HG02884 (cell line): ENCODE data around the gene CREB3L2.
"Not testable (repeated sequence)": the region's sequence is repeated elsewhere in the genome, so short reads cannot be mapped to it uniquely, and the experiment has no call there.

Experiments used
- ATAC-seq: cut with Tn5 transposase; IDR thresholded peaks from one replicate; pipeline ENCODE4 v1.9.1; 2021; ENCODE audit warnings: mild to moderate bottlenecking, moderate library complexity; ENCODE audit not compliant: unreplicated experiment

The CREB3L2 gene

DNA sequence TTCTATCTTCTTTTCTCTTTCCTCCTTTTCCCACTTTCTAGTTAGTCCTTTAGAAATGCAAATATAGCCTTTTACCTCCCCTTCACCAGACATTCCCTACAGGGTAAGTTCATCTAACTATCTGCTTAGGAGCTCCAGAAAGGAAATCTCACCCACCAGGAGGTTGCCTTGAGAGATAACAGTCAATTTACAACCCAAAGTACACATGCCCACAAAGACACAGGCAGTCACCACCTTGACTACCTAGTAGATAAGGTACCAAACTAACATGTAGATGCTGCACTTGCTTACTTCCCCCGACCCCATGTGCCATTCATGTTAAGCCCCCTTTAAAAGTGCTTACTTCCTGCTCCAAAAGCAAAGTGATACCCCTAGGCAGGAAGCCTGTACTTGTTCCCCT lies 12.8 kb upstream of the CREB3L2 start:
- no peak for ATAC-seq

- not testable (repeated sequence) for ATAC-seq
These were observed 12.3 kb upstream of the CREB3L2 start for GRCh38 chr7:138014201-138014600.

DNA sequence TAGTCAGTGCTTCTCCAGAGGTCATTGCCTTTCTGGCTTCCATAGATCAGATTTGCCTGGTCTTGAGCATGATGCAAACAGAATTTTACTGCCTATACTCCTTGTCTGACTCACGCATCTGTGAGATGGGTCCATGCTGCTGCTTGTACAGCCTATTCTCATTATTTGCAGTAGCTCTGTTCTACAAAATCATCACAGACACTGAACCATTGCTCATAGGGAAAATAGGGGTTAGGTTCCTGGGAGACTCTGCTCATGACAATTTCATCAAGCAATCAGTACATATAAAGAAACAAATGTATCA lies 7.4 kb upstream of the CREB3L2 start:
- ATAC-seq = no peak

- ATAC-seq = no peak
These were observed 6.9 kb upstream of the CREB3L2 start for GRCh38 chr7:138008588-138009349.

GRCh38 chr7:138008019-138008587 lies 6.2 kb upstream of the CREB3L2 start:
- ATAC-seq = no peak

GRCh38 chr7:138006106-138006505 lies 4.2 kb upstream of the CREB3L2 start:
- ATAC-seq = no peak

DNA sequence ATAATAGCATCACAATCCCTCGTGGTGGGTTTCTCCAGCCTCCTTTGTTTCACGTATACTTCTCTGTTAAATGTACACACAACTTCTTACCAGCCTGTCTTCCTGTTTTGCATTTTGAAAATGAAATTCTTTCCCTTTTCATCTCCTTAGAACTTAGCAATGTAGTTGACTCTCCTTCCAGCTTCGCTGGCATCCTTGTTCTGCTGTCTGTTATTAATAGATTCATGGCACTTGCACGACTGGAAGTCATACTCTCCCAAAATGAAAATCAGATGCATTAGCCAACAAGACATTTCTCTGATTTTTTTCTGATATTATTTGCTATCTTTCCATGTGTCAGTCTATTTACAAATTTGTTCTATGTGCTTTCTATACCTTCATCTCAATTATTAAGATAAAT lies 3.0 kb upstream of the CREB3L2 start:
- ATAC-seq = no peak

DNA sequence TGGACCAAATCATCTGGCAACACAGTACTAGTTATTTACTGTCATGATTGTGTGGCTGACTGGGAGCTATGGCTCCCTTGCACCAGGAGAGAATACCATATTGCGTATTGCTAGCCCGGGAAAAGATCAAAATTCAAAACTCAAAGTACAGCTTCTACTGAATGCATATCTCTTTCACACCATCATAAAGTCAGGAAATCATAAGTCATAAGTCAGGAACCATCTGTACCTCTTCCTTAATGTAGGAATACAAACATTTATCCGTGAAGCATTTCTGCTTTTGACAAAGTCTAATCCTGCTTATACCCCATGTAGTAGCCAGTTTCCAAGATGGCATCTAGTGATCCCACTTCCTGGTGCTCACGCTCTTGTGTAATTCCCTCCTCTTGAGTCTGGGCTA lies 2.2 kb upstream of the CREB3L2 start:
- no peak for ATAC-seq

- ATAC-seq = no peak
These were observed 923 bp upstream of the CREB3L2 start for GRCh38 chr7:138002828-138003189.

- ATAC-seq = peak; percentile 95
These were observed 376 bp upstream of the CREB3L2 start for GRCh38 chr7:138002096-138002827.

- ATAC-seq = no peak
These were observed 1.7 kb downstream of the CREB3L2 start for GRCh38 chr7:138000081-138000701.

GRCh38 chr7:137999496-138000080 lies 2.3 kb downstream of the CREB3L2 start:
- no peak for ATAC-seq

GRCh38 chr7:137998250-137998649 lies 3.6 kb downstream of the CREB3L2 start:
- ATAC-seq = no peak

DNA sequence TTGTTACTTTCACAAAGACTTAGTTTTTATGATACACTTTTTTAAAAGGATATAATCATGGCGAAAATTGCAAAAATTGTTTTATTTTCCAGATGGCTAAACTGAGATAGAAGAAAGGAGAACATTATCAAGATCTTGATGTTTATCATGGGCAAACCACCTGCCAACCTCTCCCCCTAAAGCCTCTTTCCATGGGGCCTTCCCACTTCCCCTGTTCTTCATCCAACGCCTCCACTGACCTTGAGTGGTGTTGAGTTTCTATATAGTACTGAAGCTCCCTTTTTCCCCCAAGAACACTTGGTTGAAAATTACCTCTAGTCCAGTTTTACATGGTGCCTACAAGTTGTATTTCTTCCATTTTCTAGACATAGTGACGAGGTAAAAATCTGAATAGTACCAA lies 5.0 kb downstream of the CREB3L2 start:
- no peak for ATAC-seq

DNA sequence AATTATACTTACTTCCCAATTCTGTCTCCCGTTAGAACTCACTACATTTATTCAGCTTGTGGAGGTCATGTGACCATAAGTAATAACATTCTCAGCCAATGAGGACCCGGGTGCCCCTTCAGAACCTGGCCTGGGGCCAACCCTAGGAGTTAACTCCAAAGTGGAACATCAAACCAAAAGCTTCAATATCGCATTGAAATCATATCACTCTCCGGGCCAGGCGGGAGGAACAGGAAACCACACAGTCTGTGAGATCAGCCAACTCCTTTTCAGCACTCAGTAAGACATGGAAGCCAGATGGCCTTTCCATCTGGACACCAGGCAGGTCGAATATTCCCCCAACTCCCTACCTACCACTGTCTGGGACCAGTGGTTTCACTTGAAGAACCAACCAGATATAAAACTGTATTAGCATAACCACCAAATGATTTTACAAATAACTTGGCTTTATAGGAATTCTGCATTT lies 5.5 kb downstream of the CREB3L2 start:
- no peak for ATAC-seq

GRCh38 chr7:137994216-137994615 lies 7.7 kb downstream of the CREB3L2 start:
- no peak for ATAC-seq

DNA sequence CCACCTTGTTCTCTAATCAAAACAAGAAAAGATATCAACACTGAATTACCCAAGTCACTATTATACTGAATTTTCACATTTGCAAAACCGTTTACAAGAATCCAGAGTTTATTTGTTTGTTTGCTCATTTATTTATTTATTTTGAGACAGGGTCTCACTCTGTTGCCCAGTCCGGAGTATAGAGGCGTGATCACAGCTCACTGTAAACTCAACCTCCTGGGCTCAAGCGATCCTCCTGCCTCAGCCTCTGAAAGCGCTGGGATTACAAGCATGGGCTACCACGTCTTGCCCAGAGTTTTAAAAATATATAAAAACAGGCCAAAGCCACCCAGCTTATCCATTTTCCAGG lies 8.5 kb downstream of the CREB3L2 start:
- ATAC-seq = no peak

GRCh38 chr7:137992550-137993394 lies 9.1 kb downstream of the CREB3L2 start:
- ATAC-seq = peak; percentile 48

DNA sequence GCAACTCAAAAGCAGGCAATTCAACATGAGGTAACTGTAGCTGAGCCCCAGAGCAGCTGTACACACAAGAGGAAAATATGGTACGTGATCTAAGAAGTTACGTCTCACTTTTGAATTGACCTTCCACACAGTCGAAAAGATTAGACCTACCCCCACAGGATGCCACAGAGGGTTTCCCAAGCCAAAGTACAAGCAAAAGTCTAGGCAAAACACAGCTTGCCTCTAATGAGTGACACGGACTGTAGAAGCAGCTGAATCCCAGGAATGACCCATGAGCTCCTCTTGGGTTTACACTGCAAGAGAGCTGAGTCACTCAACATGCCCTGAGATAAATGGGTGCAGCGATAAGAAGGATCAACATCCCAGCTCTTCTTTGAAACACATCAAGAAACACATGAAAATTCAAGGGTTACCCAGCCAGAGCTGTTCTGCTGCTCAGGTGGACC lies 9.8 kb downstream of the CREB3L2 start:
- no peak for ATAC-seq

- ATAC-seq = no peak
These were observed 11.5 kb downstream of the CREB3L2 start for GRCh38 chr7:137990251-137990941.
